A549 (cell line): ENCODE data around the gene AGBL4.

Experiments used
- CBX8 ChIP-seq: fragments of 200-600 bp; sonication (generic); IDR thresholded peaks from 2 replicates; pipeline ENCODE4 v1.6.1; 2016
- CEBPB ChIP-seq, 2 experiments: fragments of >200 bp in 1 of 2; sonication (Bioruptor Twin) in 1 of 2; formaldehyde crosslinking in 1 of 2; IDR thresholded peaks; 2 replicates each; pipeline ENCODE4 v1.6.1; 2012 to 2016
- CHD4 ChIP-seq: fragments of 200-600 bp; sonication (generic); IDR thresholded peaks from 2 replicates; pipeline ENCODE4 v1.6.1; 2016; ENCODE audit warnings: antibody characterized with exemption, mild to moderate bottlenecking, borderline replicate concordance
- EP300 ChIP-seq, 2 experiments: fragments of >200 bp; sonication (Bioruptor Twin); formaldehyde crosslinking; IDR thresholded peaks; 2 replicates in 1 of 2; 3 replicates in 1 of 2; pipeline ENCODE4 v1.6.1; 2016 to 2017
- FOSL2 ChIP-seq, 2 experiments: fragments of 450-650 bp in 1 of 2; fragments of >200 bp in 1 of 2; sonication (Bioruptor Twin) in 1 of 2; formaldehyde crosslinking; IDR thresholded peaks; 2 replicates each; pipeline versions ENCODE4 v1.5.0 to v1.6.1; 2016 to 2020; ENCODE audit warnings: mild to moderate bottlenecking in 1 of 2, moderate library complexity in 1 of 2
- MAFK ChIP-seq: fragments of 450-650 bp; IDR thresholded peaks from 2 replicates; pipeline ENCODE4 v1.6.1; 2014; ENCODE audit not compliant: partially characterized antibody
- MAX ChIP-seq: IDR thresholded peaks from 2 replicates; pipeline ENCODE4 v1.6.1; 2012
- POLR2A ChIP-seq: IDR thresholded peaks from 2 replicates; pipeline ENCODE4 v1.6.1; 2012; ENCODE audit warnings: mild to moderate bottlenecking, low read length
- POLR2AphosphoS2 ChIP-seq: conservative IDR thresholded peaks from 2 replicates; pipeline ENCODE4 v1.6.1; 2012; ENCODE audit warnings: low read length, improper control_type of control experiment, inconsistent platforms
- RAD21 ChIP-seq, 2 experiments: fragments of >200 bp in 1 of 2; sonication (Bioruptor Twin) in 1 of 2; formaldehyde crosslinking in 1 of 2; IDR thresholded peaks in 1 of 2; conservative IDR thresholded peaks in 1 of 2; 2 replicates in 1 of 2; 3 replicates in 1 of 2; pipeline ENCODE4 v1.6.1; 2012 to 2018; ENCODE audit warnings: inconsistent platforms in 1 of 2
- REST ChIP-seq: fragments of 200-600 bp; sonication (generic); IDR thresholded peaks from 2 replicates; pipeline ENCODE4 v1.6.1; 2016; ENCODE audit warnings: antibody characterized with exemption, mild to moderate bottlenecking, moderate library complexity
- RFX5 ChIP-seq: fragments of 450-650 bp; IDR thresholded peaks from 2 replicates; pipeline ENCODE4 v1.7.1; 2014; ENCODE audit warnings: antibody characterized with exemption, mild to moderate bottlenecking, moderate library complexity
- ZSCAN20 ChIP-seq: fragments of 250-450 bp; sonication (Bioruptor Pico); IDR thresholded peaks from 2 replicates; pipeline ENCODE4 v1.8.0; 2022; ENCODE audit warnings: mild to moderate bottlenecking, moderate library complexity
- TF ChIP-seq, protein P1 (sequence below): fragments of >200 bp; sonication (Bioruptor Twin); formaldehyde crosslinking; IDR thresholded peaks from 3 replicates; pipeline ENCODE4 v1.5.1; 2016

DNA sequence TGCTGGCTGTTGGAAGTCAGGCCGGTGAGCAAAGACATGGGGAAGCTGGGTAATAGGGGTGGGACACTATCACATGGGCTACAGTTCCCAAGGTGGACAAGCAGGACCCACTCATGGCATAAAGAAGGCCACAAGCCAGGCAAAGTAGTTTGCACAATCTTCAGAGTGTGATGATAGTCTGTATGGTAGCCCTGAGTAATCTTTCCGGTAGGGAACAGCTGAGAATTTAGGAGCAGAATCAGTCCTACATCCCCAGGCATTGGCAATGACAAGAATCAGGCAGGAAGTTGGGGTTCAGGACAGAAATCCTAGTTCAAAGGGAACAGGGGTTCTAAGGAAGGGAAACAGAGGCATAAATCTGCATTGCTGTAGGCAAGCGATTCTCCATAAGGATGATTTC is 1527.8 kb downstream of the AGBL4 start:
- TF ChIP-seq CEBPB (IDR thresholded peaks at IDR 0.05) = no peak
- no peak for TF ChIP-seq CHD4
- TF ChIP-seq EP300 (IDR thresholded peaks at IDR 0.05) = no peak
- TF ChIP-seq REST = no peak
- no peak for TF ChIP-seq POLR2A
- TF ChIP-seq, protein P1, sequence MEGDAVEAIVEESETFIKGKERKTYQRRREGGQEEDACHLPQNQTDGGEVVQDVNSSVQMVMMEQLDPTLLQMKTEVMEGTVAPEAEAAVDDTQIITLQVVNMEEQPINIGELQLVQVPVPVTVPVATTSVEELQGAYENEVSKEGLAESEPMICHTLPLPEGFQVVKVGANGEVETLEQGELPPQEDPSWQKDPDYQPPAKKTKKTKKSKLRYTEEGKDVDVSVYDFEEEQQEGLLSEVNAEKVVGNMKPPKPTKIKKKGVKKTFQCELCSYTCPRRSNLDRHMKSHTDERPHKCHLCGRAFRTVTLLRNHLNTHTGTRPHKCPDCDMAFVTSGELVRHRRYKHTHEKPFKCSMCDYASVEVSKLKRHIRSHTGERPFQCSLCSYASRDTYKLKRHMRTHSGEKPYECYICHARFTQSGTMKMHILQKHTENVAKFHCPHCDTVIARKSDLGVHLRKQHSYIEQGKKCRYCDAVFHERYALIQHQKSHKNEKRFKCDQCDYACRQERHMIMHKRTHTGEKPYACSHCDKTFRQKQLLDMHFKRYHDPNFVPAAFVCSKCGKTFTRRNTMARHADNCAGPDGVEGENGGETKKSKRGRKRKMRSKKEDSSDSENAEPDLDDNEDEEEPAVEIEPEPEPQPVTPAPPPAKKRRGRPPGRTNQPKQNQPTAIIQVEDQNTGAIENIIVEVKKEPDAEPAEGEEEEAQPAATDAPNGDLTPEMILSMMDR = no peak
- TF ChIP-seq RAD21 (conservative IDR thresholded peaks at IDR 0.05 in 1 of 2, IDR thresholded peaks at IDR 0.05 in 1 of 2) = no peak
- TF ChIP-seq FOSL2 (IDR thresholded peaks at IDR 0.05) = no peak
- TF ChIP-seq FOSL2 (CRISPR knock-in tag; IDR thresholded peaks at IDR 0.05) = no peak
- no peak for TF ChIP-seq CBX8
- TF ChIP-seq ZSCAN20 = no peak
- TF ChIP-seq RFX5 = no peak
- TF ChIP-seq POLR2AphosphoS2 = no peak
- TF ChIP-seq MAX = no peak
- TF ChIP-seq MAFK = no peak
